ENCODE measurements around the gene NCK2.

NCK2 gene

DNA sequence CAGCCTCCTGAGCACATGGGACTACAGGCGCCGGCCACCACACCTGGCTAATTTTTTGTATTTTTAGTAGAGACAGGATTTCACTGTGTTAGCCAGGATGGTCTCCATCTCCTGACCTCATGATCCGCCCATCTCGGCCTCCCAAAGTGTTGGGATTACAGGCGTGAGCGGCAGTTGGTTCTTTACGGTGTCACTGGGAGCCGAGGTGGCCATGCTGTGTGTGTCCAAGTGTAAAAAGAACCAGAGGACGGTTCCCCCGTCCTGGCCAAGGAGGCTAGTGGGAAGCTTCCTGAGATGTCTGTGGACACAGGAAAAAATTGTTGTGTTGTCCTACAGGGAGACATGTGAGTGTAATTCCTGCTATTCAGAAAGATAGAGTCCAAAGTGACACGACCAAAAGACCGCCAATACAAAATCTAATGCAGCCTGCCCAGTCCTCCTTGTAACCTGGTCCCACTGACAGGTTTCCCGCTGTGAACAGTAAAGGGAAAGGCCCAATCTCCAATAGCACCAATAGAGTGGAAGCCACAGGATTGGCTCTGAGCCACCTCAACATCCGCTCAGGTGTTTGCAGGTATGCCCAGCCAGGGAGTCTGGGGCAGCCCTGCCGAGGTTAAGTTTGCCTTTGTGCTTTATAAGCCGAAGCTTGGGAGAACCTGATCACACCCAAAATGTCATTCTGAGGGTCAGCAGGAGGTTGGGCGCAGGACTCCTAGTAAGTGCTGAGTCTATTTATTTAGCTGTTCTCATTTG is 40.6 kb downstream of the NCK2 start:
- Histone ChIP-seq H3K4me3 (ENCODE audit: insufficient read depth, low read length, poor library complexity, severe bottlenecking) (no peak overlapping the region), H3F3A (ENCODE audit: insufficient read depth) (no peaks in the 10 kb centered on the region), H3K27ac (ENCODE audit: low read depth, low read length) (no peak overlapping the region), H4K20me1 (ENCODE audit: low read depth, low read length) (no peaks in the 10 kb centered on the region), H2AFZ (ENCODE audit: low read depth, low read length, severe bottlenecking) (no peak overlapping the region), H3K9me3 (ENCODE audit: insufficient read depth, low read length) (no peaks in the 10 kb centered on the region), H3K4me2 (ENCODE audit: low read depth, low read length, poor library complexity, severe bottlenecking) (no peak overlapping the region), H3K79me2 (ENCODE audit: insufficient read depth, low read length) (no peaks in the 10 kb centered on the region), H3K9ac (ENCODE audit: low read length) (no peak overlapping the region), H3K27me3 (ENCODE audit: low read length) (no peaks in the 10 kb centered on the region), H3K36me3 (ENCODE audit: low read length) (no peaks in the 10 kb centered on the region), H3K9me2 (replicated peaks; ENCODE audit: insufficient read depth, low read length) (no peaks in the 10 kb centered on the region)
- TF ChIP-seq, protein P1, sequence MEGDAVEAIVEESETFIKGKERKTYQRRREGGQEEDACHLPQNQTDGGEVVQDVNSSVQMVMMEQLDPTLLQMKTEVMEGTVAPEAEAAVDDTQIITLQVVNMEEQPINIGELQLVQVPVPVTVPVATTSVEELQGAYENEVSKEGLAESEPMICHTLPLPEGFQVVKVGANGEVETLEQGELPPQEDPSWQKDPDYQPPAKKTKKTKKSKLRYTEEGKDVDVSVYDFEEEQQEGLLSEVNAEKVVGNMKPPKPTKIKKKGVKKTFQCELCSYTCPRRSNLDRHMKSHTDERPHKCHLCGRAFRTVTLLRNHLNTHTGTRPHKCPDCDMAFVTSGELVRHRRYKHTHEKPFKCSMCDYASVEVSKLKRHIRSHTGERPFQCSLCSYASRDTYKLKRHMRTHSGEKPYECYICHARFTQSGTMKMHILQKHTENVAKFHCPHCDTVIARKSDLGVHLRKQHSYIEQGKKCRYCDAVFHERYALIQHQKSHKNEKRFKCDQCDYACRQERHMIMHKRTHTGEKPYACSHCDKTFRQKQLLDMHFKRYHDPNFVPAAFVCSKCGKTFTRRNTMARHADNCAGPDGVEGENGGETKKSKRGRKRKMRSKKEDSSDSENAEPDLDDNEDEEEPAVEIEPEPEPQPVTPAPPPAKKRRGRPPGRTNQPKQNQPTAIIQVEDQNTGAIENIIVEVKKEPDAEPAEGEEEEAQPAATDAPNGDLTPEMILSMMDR (IDR thresholded peaks at IDR 0.05; ENCODE audit: insufficient read depth, low read length, poor library complexity, severe bottlenecking): no peak
- TF ChIP-seq EZH2phosphoT487 (conservative IDR thresholded peaks at IDR 0.05; ENCODE audit: low read length): no peak

DNA sequence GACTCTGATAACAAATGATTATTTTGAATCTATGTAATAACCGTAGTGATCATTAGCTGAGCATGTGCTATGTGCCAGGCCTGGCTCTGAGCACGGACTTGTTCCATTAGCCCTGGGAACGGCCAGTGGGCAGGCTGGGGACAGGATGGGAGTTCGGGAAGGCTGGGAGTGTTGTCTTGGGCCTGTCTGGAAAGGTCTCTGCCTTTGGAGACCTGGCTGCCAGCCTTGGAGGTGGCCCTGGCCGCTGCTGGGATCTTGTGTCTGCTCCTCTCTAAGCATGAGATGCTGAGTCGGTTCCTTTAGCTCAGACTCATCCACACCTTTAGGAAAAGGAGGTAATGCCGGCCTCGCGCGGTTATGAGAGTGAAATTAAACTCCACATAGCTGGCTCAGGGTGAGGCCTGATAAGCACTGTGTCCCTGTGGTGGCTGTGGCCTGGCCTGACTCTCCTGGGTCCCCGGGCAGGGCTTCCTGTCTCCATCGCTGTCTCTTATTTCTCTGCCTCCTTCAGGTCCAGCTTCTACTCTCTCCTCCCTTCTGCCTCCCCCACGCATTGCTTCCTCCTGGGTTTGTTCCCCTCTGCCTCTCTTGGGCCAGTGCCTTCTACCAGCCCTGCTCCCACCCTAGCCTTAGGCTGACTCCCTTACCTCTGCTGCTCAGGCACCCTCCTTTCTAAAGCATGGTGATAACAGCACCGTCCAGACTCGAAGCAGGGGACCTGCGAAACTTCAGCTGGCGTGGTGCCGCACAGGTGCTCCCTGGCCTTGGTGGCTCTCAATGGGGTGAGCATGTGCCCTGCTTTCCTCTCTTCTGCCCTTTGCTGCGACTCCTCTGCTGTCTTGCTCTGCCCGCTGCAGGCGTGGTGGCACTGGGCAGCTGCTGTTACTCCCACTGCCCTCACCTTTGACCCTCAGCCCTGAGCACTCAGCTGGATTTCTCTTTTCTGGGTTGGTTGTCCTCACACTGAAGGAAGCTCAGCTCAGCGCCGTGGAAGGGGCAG is 41.8 kb downstream of the NCK2 start:
- Histone ChIP-seq H3K9me3 (ENCODE audit: insufficient read depth, low read length) (no peaks in the 10 kb centered on the region), H3K79me2 (ENCODE audit: insufficient read depth, low read length) (no peaks in the 10 kb centered on the region), H3F3A (ENCODE audit: insufficient read depth) (no peaks in the 10 kb centered on the region), H4K20me1 (ENCODE audit: low read depth, low read length) (no peaks in the 10 kb centered on the region), H3K9me2 (replicated peaks; ENCODE audit: insufficient read depth, low read length) (no peaks in the 10 kb centered on the region), H3K9ac (ENCODE audit: low read length) (no peak overlapping the region), H3K36me3 (ENCODE audit: low read length) (no peaks in the 10 kb centered on the region), H3K4me3 (ENCODE audit: insufficient read depth, low read length, poor library complexity, severe bottlenecking) (no peak overlapping the region), H3K27ac (ENCODE audit: low read depth, low read length) (no peak overlapping the region), H3K4me2 (ENCODE audit: low read depth, low read length, poor library complexity, severe bottlenecking) (no peak overlapping the region), H2AFZ (ENCODE audit: low read depth, low read length, severe bottlenecking) (no peak overlapping the region), H3K27me3 (ENCODE audit: low read length) (no peaks in the 10 kb centered on the region)
- TF ChIP-seq, protein P1 (IDR thresholded peaks at IDR 0.05; ENCODE audit: insufficient read depth, low read length, poor library complexity, severe bottlenecking): no peak
- TF ChIP-seq EZH2phosphoT487 (conservative IDR thresholded peaks at IDR 0.05; ENCODE audit: low read length): no peak

DNA sequence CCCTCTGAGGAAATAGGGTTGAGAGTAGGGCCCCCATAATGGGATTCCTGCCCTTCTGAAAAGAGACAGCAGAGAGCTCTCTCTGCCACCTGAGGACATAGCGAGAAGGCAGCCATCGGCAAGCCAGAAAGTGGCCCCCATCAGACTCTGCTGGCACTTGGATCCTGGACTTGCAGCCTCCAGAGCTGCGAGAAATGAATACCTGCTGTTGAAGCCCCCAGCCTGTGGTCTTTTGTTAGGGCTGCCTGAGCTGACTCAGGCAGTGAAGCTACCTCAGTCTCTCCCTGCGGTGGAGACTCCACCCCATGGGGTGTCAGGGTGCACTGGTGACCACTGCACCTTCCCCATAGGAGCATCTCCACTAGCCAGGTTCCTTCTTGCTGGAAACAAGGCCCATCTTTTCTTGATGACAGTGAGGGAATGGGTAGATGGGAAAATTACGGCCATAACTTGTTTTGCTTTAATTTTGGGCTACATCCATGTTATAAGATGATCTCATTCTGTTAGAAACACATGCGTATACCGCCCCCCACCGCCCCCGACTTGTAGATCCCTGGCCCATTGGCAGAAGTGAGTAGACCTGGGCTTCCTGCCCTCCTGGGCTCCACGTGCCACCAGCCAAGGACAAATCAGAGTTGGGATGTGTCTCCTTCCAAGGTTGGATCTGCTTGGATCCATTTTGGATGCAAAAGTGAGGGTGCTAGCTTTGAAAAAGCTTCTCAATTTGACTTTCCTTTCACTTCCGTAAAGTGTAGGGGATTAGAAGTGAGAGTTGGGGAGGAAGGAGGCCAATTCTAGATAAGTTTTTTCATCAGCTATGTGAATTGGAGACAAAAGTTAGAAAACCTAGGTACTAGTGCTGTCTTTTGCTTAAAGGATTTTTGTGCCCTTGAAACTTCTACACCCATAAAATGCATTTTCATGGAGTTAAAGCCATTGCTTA is 42.9 kb downstream of the NCK2 start:
- H3K4me3 ChIP-seq (ENCODE audit: insufficient read depth, low read length, poor library complexity, severe bottlenecking): no peak overlapping the region
- no peak overlapping the region for H3K4me2 ChIP-seq (ENCODE audit: low read depth, low read length, poor library complexity, severe bottlenecking)
- no peak for TF ChIP-seq EZH2phosphoT487 (conservative IDR thresholded peaks at IDR 0.05; ENCODE audit: low read length)
- TF ChIP-seq, protein P1 (IDR thresholded peaks at IDR 0.05; ENCODE audit: insufficient read depth, low read length, poor library complexity, severe bottlenecking): no peak
- H3K79me2 ChIP-seq (ENCODE audit: insufficient read depth, low read length): no peaks in the 10 kb centered on the region
- no peak overlapping the region for H3K27ac ChIP-seq (ENCODE audit: low read depth, low read length)
- H3K36me3 ChIP-seq (ENCODE audit: low read length): no peaks in the 10 kb centered on the region
- no peaks in the 10 kb centered on the region for H3K9me2 ChIP-seq (replicated peaks; ENCODE audit: insufficient read depth, low read length)
- H4K20me1 ChIP-seq (ENCODE audit: low read depth, low read length): no peaks in the 10 kb centered on the region
- no peaks in the 10 kb centered on the region for H3K27me3 ChIP-seq (ENCODE audit: low read length)
- H2AFZ ChIP-seq (ENCODE audit: low read depth, low read length, severe bottlenecking): no peak overlapping the region
- no peaks in the 10 kb centered on the region for H3F3A ChIP-seq (ENCODE audit: insufficient read depth)
- no peaks in the 10 kb centered on the region for H3K9me3 ChIP-seq (ENCODE audit: insufficient read depth, low read length)
- H3K9ac ChIP-seq (ENCODE audit: low read length): no peak overlapping the region
